ENCODE measurements around the gene ATL1.

DNA sequence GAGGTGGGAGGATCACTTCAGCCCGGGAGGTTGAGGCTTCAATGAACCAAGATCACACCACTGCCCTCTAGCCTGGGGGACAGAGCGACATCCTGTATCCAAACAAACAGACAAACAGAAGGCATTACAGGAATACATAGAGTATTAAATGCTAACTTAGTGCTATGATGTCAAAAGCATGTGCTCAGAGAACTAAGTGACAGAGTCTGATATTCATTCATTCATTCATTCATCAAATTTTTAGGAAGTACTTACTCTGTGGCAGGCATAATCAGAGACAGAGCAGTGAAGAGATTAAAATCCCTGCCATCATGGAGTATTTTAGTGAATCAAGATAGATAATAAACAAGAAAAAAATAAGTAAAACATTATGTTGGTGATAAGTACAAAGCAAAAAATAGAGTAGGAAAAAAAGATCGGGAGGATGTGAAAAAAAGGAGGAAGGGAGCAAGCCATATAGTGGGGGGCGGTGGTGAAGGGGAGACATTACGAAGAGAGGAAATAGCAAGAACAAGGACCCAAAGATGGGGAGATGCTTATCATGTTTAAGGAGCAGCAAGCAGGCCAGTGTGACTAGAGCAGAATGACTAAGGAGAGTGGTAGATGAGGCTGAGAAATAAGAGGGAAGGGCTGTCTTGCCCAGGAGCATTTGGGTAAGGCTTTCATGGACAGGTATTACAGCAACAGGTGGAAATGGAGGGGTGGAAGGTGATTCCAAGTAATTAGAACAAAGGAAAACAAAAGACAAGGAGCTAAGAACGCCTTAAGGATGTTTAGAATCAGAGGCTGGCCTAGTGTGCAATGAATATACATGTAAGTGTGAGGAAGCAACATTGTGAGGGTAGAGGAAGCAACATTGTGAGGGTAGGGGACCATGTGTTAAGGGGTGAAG is 30.4 kb upstream of the ATL1 start:
- TF ChIP-seq POLR2AphosphoS5 (IDR thresholded peaks at IDR 0.05; ENCODE audit: low read depth, low read length) (no peak), TAF1 (IDR thresholded peaks at IDR 0.05; ENCODE audit: borderline replicate concordance, low read depth, low read length) (no peak)
